Breast epithelium (tissue), 3 donors: ENCODE results near the gene KRT35.

Experiments
- CTCF ChIP-seq, 3 donors: fragments of 450-650 bp; IDR thresholded peaks; one replicate each; pipeline ENCODE4 v1.5.1; 2016 to 2017; ENCODE audit warnings: antibody characterized with exemption in 3 of 3, mild to moderate bottlenecking in 3 of 3, moderate library complexity in 3 of 3
- POLR2A ChIP-seq: fragments of 450-650 bp; IDR thresholded peaks from one replicate; pipeline ENCODE4 v1.6.1; 2016; ENCODE audit warnings: antibody characterized with exemption, mild to moderate bottlenecking, moderate library complexity
- POLR2AphosphoS5 ChIP-seq, 3 donors: sonication (generic); formaldehyde crosslinking; IDR thresholded peaks; one replicate each; pipeline ENCODE4 v1.6.1; 2017; ENCODE audit warnings: antibody characterized with exemption in 3 of 3

GRCh38 chr17:41520821-41521521, 40.0 kb upstream of the KRT35 start:
- TF ChIP-seq CTCF (IDR thresholded peaks at IDR 0.05) = no peak
- no peak for TF ChIP-seq POLR2AphosphoS5 (IDR thresholded peaks at IDR 0.05)
- TF ChIP-seq POLR2A = no peak
